ENCODE data around the gene CCNY.

DNA sequence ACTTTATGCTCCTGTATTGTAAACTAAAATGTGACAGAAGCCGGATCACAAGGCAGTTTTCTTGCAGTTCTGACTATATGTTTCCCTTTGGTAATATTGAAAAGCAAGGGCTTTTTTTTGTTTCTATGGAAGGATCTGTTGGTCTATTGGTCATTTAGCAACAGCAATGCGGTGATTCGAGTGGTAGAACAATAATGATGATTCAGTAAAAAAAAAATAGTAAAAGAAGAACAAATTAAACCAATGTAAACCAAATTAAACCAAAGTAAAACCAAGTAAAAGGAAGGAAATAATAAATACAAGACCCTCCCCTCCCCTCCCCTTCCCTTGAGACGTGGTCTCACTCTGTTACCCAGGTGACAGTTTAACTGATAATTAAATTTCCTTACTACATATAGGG is 17.8 kb upstream of the CCNY start:
- no peak for TF ChIP-seq EZH2 (IDR thresholded peaks at IDR 0.05; ENCODE audit: borderline replicate concordance, low read length)
- TF ChIP-seq, protein P1, sequence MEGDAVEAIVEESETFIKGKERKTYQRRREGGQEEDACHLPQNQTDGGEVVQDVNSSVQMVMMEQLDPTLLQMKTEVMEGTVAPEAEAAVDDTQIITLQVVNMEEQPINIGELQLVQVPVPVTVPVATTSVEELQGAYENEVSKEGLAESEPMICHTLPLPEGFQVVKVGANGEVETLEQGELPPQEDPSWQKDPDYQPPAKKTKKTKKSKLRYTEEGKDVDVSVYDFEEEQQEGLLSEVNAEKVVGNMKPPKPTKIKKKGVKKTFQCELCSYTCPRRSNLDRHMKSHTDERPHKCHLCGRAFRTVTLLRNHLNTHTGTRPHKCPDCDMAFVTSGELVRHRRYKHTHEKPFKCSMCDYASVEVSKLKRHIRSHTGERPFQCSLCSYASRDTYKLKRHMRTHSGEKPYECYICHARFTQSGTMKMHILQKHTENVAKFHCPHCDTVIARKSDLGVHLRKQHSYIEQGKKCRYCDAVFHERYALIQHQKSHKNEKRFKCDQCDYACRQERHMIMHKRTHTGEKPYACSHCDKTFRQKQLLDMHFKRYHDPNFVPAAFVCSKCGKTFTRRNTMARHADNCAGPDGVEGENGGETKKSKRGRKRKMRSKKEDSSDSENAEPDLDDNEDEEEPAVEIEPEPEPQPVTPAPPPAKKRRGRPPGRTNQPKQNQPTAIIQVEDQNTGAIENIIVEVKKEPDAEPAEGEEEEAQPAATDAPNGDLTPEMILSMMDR (conservative IDR thresholded peaks at IDR 0.05 in 1 of 2, IDR thresholded peaks at IDR 0.05 in 1 of 2; ENCODE audit: extremely low read depth in 1 of 2, insufficient read depth in 1 of 2, low read depth in 1 of 2, low read length in 2 of 2), result no peak

Measured in mammary epithelial cell (primary cell).